ENCODE results near the gene NDUFA3. TPM values are rescaled to one million over a fixed set of nuclear protein-coding genes. Genes with fewer than 3 reads are reported as not detected.

NDUFA3 gene
- 9.9 and 12.1 TPM in 2 replicates for total RNA-seq

DNA sequence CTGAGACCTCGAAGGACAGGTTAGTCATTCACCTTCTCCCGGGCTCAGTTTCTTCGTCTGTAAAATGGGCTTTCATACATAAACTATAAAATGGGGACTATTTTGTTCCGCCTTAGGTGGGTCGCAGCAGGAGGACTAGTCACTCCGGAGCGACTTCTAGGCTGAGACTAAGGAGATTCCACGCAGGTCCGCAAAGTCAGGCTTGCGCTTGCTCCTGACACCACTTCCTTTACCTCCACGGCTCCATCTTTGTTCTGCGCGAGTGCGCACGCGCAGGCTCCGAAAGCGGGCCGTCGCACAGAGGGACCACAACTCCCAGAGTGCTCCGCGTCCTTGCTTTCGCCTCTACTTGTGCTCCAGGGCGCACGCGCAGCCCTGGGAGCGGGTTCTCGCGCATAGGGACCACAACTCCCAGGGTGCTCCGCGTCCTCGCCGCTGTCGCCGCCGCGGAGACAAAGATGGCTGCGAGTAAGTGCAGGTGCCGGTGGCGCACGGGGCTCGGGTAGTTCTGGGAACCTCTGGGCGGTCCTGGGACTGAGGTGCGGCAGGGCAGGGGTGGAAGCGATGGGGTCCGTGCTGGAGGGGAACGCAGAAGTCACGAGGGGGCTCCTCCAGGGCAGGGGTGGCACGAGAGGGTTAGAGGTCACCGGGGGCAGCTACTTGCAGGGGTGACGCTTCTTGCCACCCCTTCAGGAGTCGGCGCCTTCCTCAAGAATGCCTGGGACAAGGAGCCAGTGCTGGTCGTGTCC is at the start of gene NDUFA3:
Gene NDUFA3, plus strand, starts transcription at position 435 of the 749 bp plus-strand sequence. Its CDS starts 24 bp downstream, at position 459.

DNA sequence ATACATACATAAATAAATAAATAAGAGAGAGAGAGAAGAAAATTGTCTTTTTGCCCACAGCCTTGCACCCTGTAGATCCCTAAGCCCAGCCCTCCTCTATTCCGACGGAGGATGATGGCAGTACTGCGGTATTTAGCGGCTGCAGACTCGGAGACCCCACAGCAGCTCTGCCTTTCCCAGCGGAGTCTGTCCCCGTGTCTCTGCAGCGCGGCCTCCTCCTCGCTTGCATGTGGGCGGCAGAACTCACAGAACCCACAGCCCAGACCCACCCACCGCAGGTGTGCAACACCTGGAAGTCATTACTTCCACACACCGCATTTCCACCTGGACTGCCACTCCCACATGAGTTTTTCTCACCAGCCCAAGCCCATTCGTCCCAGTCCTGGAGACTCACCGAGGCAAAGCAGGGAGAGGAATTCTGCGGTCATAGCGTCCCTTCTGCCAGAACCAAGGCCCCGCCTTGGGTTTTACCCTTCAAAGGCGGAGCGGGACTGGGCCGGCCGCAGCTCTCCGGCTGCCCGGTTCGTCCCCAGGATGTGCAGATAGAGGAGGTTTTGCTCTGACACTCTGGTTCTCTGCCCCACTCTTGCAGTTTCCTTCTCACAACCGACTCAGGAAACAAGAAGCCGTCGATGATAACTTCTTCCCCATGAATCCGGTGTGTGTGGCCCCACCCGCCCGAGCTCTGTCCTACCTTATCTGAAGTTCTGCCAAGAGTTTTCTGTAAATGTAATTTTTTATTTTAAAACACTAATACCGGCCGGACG is 39.1 kb upstream of the NDUFA3 start, which contains the start of gene VSTM1:
Gene VSTM1, minus strand, starts transcription at position 548 of the 767 bp plus-strand sequence. Its CDS starts 120 bp downstream, at position 428.

DNA sequence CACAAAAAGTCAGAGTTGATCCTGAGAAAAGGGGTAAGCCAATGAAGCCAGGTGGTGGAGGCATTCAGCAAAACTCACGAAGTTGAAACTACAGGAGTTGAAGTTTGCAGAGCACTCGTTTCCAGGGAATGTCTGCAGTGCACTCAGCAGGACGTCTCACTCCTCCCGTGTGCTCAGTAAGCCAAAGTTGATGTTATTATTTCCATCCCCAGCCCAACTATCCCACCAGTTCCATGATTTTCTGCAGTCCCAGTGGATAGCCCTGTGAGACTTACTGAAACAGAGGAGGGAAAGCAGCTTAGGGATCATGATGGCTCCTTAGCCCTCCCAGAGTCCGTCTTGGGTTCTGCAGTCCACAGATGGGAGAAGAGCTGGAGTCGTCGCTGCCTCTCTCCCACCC is 21.6 kb upstream of the NDUFA3 start, which contains the start of gene TARM1:
Gene TARM1, minus strand, starts transcription at position 334 of the 400 bp plus-strand sequence. Its CDS starts 25 bp downstream, at position 309.

DNA sequence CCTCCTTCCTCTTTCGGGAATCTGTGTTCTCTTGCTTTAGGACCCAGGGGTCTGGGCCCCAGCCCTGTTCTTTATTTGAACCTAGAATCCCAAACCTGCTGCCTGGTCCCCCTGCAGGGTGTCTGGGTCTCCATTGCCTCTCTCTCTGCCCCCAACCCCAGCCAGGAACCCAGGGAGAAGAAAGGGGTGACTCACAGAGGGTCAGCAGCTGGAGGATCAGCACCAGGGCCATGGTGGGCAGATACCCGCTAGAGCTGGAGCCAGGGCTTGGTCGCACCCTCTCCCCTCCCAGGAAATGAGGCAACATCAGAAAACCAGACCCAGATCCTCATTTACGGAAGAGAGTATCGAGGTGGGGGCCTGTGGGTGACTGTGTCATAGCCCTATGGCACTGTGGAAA is 2.1 kb upstream of the NDUFA3 start, which contains the start of gene OSCAR:
Gene OSCAR, minus strand, starts transcription at position 243 of the 400 bp plus-strand sequence. Its CDS starts 11 bp downstream, at position 232.

DNA sequence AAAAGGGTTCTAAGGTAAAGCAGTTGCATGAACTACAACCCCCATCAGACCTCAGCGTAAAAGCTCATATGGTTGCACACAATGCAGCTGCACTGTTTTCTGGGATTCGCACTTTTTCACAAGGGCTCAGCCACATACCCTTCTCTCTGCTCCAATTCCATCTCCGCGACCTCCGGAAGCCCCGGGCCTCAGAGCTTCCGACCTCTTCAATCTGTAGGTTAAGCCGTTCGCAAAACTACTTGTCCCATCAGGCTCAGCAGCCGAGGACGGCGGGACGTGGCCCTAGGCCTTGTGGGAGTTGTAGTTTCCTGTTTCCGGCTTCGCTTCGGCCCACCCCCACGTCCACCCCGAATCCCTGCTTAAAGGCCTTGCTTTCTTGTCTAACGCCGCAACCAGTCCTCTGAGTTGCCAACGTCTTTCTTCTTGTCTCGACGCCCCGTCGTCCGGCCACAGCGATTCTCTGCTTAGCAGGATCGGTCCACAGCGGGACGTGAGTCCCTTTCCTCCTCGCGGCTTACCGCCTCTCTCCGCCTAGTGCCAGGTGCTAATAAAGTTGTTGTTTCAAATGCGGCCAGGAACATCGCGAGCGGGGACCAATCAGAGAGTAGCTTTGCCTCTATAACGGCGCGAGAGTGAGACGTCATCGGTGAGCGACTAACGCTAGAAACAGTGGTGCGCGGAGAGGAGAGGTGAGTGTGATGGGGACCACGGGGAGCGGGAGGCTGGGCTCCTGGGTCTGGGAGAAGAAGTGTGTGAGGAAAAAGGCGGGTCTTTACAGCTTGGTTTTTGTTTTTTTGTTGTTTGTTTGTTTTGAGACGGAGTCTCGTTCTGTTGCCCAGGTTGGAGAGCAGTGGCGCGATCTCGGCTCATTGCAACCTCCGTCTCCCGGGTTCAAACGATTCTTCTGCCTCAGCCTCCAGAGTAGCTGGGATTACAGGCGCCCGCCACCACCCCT is 12.7 kb downstream of the NDUFA3 start, which contains the start of the genes PRPF31 and TFPT:
Gene PRPF31, plus strand, starts transcription at position 646 of the 955 bp plus-strand sequence. CDS start 2,525 bp downstream, outside the sequence.
Gene TFPT, minus strand, starts transcription at position 549 of the 955 bp plus-strand sequence. Its CDS starts 388 bp downstream, at position 161.

DNA sequence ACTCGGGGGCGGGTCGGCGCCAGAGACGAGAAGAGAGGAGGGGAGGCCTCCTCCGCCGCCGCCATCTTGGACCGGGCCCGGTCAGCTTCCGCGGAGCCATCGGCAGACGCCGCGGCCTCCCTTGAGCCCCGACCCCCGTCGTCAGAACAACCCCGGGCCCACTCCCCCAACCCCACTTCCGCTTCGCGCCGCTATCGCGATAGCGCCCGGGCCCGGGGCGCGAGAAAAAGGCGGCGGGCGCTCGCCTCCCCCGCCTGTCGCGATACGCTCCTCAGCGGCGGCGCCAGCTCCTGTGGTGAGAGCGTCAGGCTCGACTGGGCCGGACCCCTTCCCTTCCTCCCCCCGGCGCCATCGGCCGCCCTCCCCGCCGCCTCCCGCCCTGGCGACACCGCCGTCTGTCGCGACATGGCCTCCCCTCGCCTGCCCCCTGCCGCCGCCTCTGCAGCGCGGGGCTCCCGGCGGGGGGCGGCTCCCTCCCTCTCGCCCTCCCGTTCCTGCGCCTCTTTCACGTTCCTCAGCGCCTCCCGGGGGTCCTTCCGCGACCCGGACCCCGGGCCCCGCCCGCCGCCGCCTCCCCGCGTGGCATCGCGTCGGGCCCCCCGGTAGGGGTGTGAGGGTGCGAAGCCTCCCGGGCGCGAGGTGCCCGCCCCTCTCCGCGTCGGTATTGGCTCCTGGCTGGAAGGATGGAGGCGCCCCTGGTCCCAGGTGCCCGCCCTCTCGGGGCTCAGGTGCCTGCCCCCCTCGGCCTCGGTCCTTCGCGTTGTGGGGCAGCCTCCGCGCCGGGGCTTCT is 35.2 kb downstream of the NDUFA3 start, which contains the start of gene CNOT3:
Gene CNOT3, plus strand, starts transcription at position 64 of the 790 bp plus-strand sequence. CDS start 5,217 bp downstream, outside the sequence.

Other genes starting within 250 kb of the NDUFA3 start
- gene MYADM, start 235.0 kb upstream of the NDUFA3 start, total RNA-seq: 15.1 and 23.7 TPM in 2 replicates
- not detected in 2 replicates for gene PRKCG, start 220.7 kb upstream of the NDUFA3 start, total RNA-seq
- 0.98 TPM in 1 of 2 replicates, not detected in the other for gene CACNG7, start 193.6 kb upstream of the NDUFA3 start, total RNA-seq
- gene CACNG8, start 139.9 kb upstream of the NDUFA3 start, total RNA-seq: 0.20 TPM in 1 of 2 replicates, not detected in the other
- gene CACNG6, start 111.2 kb upstream of the NDUFA3 start, total RNA-seq: not detected in 2 replicates
- gene VSTM1, start 39.0 kb upstream of the NDUFA3 start, total RNA-seq: not detected in 2 replicates
- gene TARM1, start 21.5 kb upstream of the NDUFA3 start, total RNA-seq: not detected in 2 replicates
- under 0.01 and 0.20 TPM in 2 replicates for gene OSCAR, start 2.1 kb upstream of the NDUFA3 start, total RNA-seq
- gene TFPT, start 12.8 kb downstream of the NDUFA3 start, total RNA-seq: 8.4 and 10.3 TPM in 2 replicates
- gene PRPF31, start 12.9 kb downstream of the NDUFA3 start, total RNA-seq: 49.6 and 55.5 TPM in 2 replicates
- 7.3 and 9.2 TPM in 2 replicates for gene CNOT3, start 34.9 kb downstream of the NDUFA3 start, total RNA-seq
- 4.3 and 4.8 TPM in 2 replicates for gene LENG1, start 56.9 kb downstream of the NDUFA3 start, total RNA-seq
- not detected in 2 replicates for gene TMC4, start 70.3 kb downstream of the NDUFA3 start, total RNA-seq
- gene MBOAT7, start 86.7 kb downstream of the NDUFA3 start, total RNA-seq: 30.9 and 32.0 TPM in 2 replicates
- 60.8 and 64.7 TPM in 2 replicates for gene TSEN34, start 88.5 kb downstream of the NDUFA3 start, total RNA-seq
- 1,299 and 2,011 TPM in 2 replicates for gene RPS9, start 98.0 kb downstream of the NDUFA3 start, total RNA-seq
- gene LILRB3, start 120.2 kb downstream of the NDUFA3 start, total RNA-seq: 0.20 TPM in 1 of 2 replicates, not detected in the other
- gene LILRA6, start 139.9 kb downstream of the NDUFA3 start, total RNA-seq: not detected in 2 replicates
- not detected in 2 replicates for gene LILRB5, start 154.4 kb downstream of the NDUFA3 start, total RNA-seq
- gene LILRB2, start 178.3 kb downstream of the NDUFA3 start, total RNA-seq: not detected in 2 replicates
- not detected in 2 replicates for gene LILRA5, start 210.3 kb downstream of the NDUFA3 start, total RNA-seq
- not detected in 2 replicates for gene LILRA4, start 236.3 kb downstream of the NDUFA3 start, total RNA-seq